ENCODE results near the gene GRK7.

GRCh38 chr3:141788149-141788548, 24.9 kb downstream of the GRK7 start:
- TF ChIP-seq RAD21 (IDR thresholded peaks at IDR 0.05; ENCODE audit: low read length) (no peak), FOS (IDR thresholded peaks at IDR 0.05; ENCODE audit: low read depth, low read length) (no peak), POLR2A (IDR thresholded peaks at IDR 0.05; ENCODE audit: low read depth, low read length) (no peak), CEBPB (IDR thresholded peaks at IDR 0.05; ENCODE audit: low read depth, low read length) (no peak), ELK1 (IDR thresholded peaks at IDR 0.05; ENCODE audit: borderline replicate concordance, low read depth, low read length) (no peak), CTCF (conservative IDR thresholded peaks at IDR 0.05; ENCODE audit: low read depth, low read length) (no peak), SMC3 (IDR thresholded peaks at IDR 0.05; ENCODE audit: low read depth, low read length) (no peak), BHLHE40 (IDR thresholded peaks at IDR 0.05; ENCODE audit: low read depth, low read length) (no peak), MAZ (IDR thresholded peaks at IDR 0.05; ENCODE audit: borderline replicate concordance, low read depth, low read length) (no peak), USF2 (IDR thresholded peaks at IDR 0.05; ENCODE audit: low read depth, low read length) (no peak), CHD1 (IDR thresholded peaks at IDR 0.05; ENCODE audit: low read depth, low read length) (no peak), MAFK (IDR thresholded peaks at IDR 0.05; ENCODE audit: low read depth, low read length) (no peak), RCOR1 (IDR thresholded peaks at IDR 0.05; ENCODE audit: insufficient replicate concordance, low read length) (no peak), MXI1 (IDR thresholded peaks at IDR 0.05; ENCODE audit: borderline replicate concordance, low read depth, low read length) (no peak)

Data from IMR-90 (cell line).